Natural killer cell (primary cell): ENCODE results near the gene DGAT2. TPM values are rescaled to one million over a fixed set of nuclear protein-coding genes. Genes with fewer than 3 reads are reported as not detected.
A peak's percentile ranks its signal among the peaks of the same experiment; 100 is the strongest.

Experiments
- ATAC-seq, 3 donors: fragments of 150-1000 bp in 2 of 3; fragments of 200-7000 bp in 1 of 3; cut with Tn5 transposase; 1 replicate in 1 of 3; 2 replicates in 2 of 3; pipeline ENCODE4 v1.10.0; 2021; ENCODE audit warnings: mild to moderate bottlenecking in 2 of 3, moderate library complexity in 2 of 3
- DNase-seq, 2 donors: peaks; one replicate each; pipeline versions ENCODE4 v3.0.0 to v3.0.0-alpha.2; 2013 to 2021; ENCODE audit warnings: mixed read lengths in 1 of 2
- H3K27ac ChIP-seq: one replicate; pipeline ENCODE4 v1.5.1; 2013; ENCODE audit warnings: mild to moderate bottlenecking, low read length
- H3K27me3 ChIP-seq: one replicate; pipeline ENCODE4 v1.6.1; 2013; ENCODE audit warnings: low read length; ENCODE audit not compliant: control insufficient read depth, insufficient read depth
- H3K36me3 ChIP-seq: one replicate; pipeline ENCODE4 v1.6.1; 2013; ENCODE audit warnings: low read length; ENCODE audit not compliant: control insufficient read depth, insufficient read depth
- H3K4me1 ChIP-seq: one replicate; pipeline ENCODE4 v1.6.1; 2013; ENCODE audit warnings: low read length; ENCODE audit not compliant: control insufficient read depth, insufficient read depth
- H3K4me3 ChIP-seq: one replicate; pipeline ENCODE4 v1.5.1; 2013; ENCODE audit warnings: low read length
- H3K9me3 ChIP-seq: one replicate; pipeline ENCODE4 v1.6.1; 2013; ENCODE audit warnings: low read length; ENCODE audit not compliant: control insufficient read depth, insufficient read depth
- H3K27ac Mint-ChIP-seq, 2 donors: one replicate each; pipeline ENCODE4 v1.8.0; 2022; ENCODE audit warnings: mild to moderate bottlenecking in 2 of 2, mixed read lengths in 2 of 2, moderate library complexity in 1 of 2
- H3K27me3 Mint-ChIP-seq, 2 donors: one replicate each; pipeline ENCODE4 v1.8.0; 2022; ENCODE audit warnings: low read depth in 2 of 2, mixed read lengths in 2 of 2
- H3K36me3 Mint-ChIP-seq: one replicate; pipeline ENCODE4 v1.8.0; 2022; ENCODE audit warnings: mixed read lengths
- H3K4me1 Mint-ChIP-seq, 2 donors: one replicate each; pipeline ENCODE4 v1.8.0; 2022; ENCODE audit warnings: mixed read lengths in 2 of 2
- H3K4me3 Mint-ChIP-seq: one replicate; pipeline ENCODE4 v1.8.0; 2022; ENCODE audit warnings: mild to moderate bottlenecking, moderate library complexity, mixed read lengths
- H3K9me3 Mint-ChIP-seq, 2 donors: one replicate each; pipeline ENCODE4 v1.8.0; 2022; ENCODE audit warnings: mixed read lengths in 2 of 2
- WGBS: methylation state at CpG from one replicate; pipeline ENCODE4 v1.1.7; 2013; ENCODE audit warnings: missing lambda C conversion rate; ENCODE audit not compliant: insufficient coverage; 5-methylcytosine and 5-hydroxymethylcytosine counted together
- intact Hi-C: fragments of 100-400 bp; cut with micrococcal nuclease; formaldehyde crosslinking; loops from one replicate; pipeline ENCODE4 v1.14.2; 2022
- total RNA-seq, 4 donors: library from RNA; stranded (reverse); fragments of 120-200 nt in 1 of 4; gene quantifications; one replicate each; pipeline versions ENCODE4 v1.2.3 to v1.2.4, GENCODE V29; 2013 to 2022
- TF ChIP-seq, protein P1 (sequence below): fragments of 200-600 bp; IDR thresholded peaks from one replicate; pipeline ENCODE4 v1.8.0; 2022; ENCODE audit warnings: antibody characterized with exemption

DGAT2 gene
- total RNA-seq, 3 donors from 2014 or later (not counting 1 experiment from before 2014, with no cell fraction given) = 0.24 to 2.8 (median 0.75) TPM

- WGBS = 25% methylated on average over 39 of the region's 46 CpGs
- DNase-seq (peak in 1 of 2 donors; percentile 18), ATAC-seq (no peak)
- H3K27ac ChIP-seq = no peak overlapping the region
- peak overlapping the region; percentile 24 to 91 for H3K27ac Mint-ChIP-seq
- no peaks in the 10 kb centered on the region for H3K36me3 ChIP-seq
- H3K4me3 ChIP-seq = peak overlapping the region; percentile 31
- peaks cover 16 to 19% of the 10 kb centered on the region in 2 donors for H3K4me1 Mint-ChIP-seq
- H3K9me3 Mint-ChIP-seq = no peaks in the 10 kb centered on the region
- no peaks in the 10 kb centered on the region for H3K36me3 Mint-ChIP-seq
- peak overlapping the region; percentile 40 for H3K4me3 Mint-ChIP-seq
- intact Hi-C loops = no loop called here
- H3K27me3 ChIP-seq = peaks cover 12% of the 10 kb centered on the region
- H3K9me3 ChIP-seq = no peaks in the 10 kb centered on the region
- TF ChIP-seq, protein P1, sequence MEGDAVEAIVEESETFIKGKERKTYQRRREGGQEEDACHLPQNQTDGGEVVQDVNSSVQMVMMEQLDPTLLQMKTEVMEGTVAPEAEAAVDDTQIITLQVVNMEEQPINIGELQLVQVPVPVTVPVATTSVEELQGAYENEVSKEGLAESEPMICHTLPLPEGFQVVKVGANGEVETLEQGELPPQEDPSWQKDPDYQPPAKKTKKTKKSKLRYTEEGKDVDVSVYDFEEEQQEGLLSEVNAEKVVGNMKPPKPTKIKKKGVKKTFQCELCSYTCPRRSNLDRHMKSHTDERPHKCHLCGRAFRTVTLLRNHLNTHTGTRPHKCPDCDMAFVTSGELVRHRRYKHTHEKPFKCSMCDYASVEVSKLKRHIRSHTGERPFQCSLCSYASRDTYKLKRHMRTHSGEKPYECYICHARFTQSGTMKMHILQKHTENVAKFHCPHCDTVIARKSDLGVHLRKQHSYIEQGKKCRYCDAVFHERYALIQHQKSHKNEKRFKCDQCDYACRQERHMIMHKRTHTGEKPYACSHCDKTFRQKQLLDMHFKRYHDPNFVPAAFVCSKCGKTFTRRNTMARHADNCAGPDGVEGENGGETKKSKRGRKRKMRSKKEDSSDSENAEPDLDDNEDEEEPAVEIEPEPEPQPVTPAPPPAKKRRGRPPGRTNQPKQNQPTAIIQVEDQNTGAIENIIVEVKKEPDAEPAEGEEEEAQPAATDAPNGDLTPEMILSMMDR = no peak
- peaks cover 36 to 39% of the 10 kb centered on the region in 2 donors for H3K27me3 Mint-ChIP-seq
- H3K4me1 ChIP-seq = peaks cover 34% of the 10 kb centered on the region
Observed at GRCh38 chr11:75768909-75769771, 562 bp downstream of the DGAT2 start.

DNA sequence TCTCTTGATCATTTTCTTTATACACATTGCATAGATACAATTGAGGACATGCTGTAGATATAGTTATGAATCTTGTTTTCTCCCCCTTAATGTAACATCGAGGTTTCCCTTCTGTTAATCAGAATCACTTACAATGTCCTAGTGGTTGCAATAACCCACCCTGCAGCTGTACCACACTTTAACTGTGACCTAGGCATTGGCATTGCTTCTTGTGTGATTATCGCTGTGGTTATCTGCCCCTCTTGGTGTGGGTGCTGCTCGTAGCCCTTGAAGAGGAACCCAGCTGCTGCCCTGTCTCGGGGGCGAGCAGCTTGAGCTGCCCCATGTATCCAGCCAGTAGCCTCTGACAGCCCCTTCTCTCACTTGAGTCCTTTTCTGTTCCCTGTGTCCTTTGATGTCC, 1.5 kb downstream of the DGAT2 start:
- WGBS = 47% methylated on average over 5 of the region's 5 CpGs
- peaks cover 36 to 39% of the 10 kb centered on the region in 2 donors for H3K27me3 Mint-ChIP-seq
- intact Hi-C loops = no loop called here
- TF ChIP-seq, protein P1 = no peak
- Histone ChIP-seq H3K4me3 (no peak overlapping the region), H3K9me3 (no peaks in the 10 kb centered on the region), H3K4me1 (peaks cover 35% of the 10 kb centered on the region), H3K27ac (no peak overlapping the region), H3K36me3 (no peaks in the 10 kb centered on the region), H3K27me3 (peaks cover 12% of the 10 kb centered on the region)
- H3K36me3 Mint-ChIP-seq = no peaks in the 10 kb centered on the region
- H3K4me1 Mint-ChIP-seq = peaks cover 16 to 19% of the 10 kb centered on the region in 2 donors
- no peaks in the 10 kb centered on the region for H3K9me3 Mint-ChIP-seq
- peak overlapping the region in 1 of 2 donors; percentile 24 for H3K27ac Mint-ChIP-seq
- peak overlapping the region; percentile 79 for H3K4me3 Mint-ChIP-seq
- ATAC-seq (no peak), DNase-seq (no peak)

DNA sequence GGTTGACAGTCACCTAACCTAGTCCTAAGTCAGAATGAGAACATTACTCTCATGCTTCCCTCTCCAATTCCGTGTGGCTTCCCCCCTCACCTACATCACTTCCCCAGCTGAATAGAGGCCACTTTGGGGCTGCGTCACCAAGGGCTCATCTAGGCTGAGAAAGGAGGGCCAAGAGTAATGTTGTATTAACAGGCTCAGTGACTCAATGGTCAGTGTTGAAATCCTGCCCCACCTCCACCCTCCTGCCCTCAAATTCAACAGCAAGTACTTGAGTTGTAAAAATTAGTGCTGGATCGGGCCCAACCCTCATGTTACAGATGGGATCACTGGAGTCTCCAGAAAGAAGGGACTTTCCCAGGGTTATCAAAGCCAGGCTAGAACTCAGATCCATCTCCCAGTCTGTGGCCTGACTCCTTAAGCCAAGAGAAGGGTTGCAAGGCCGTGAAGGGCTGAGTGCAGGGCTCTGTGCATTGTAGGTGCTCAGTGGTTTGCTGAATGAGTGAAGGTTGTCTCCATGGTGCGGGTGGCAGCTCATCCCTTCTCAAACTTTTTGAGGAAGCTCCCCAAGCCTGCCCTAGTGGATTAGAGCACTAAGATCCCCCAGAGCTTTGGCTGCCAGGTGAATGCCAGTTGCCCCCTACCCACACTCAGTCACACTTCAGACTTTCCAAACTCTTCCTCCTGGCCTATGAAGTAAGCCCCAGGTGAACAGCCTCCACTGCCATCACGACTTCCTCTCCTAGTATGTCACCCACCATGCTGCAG, 3.2 kb downstream of the DGAT2 start:
- ATAC-seq = no peak
- TF ChIP-seq, protein P1 = no peak
- H3K9me3 Mint-ChIP-seq = no peaks in the 10 kb centered on the region
- Histone ChIP-seq H3K27me3 (peaks cover 12% of the 10 kb centered on the region), H3K9me3 (no peaks in the 10 kb centered on the region), H3K36me3 (no peaks in the 10 kb centered on the region), H3K27ac (no peak overlapping the region), H3K4me1 (peaks cover 35% of the 10 kb centered on the region), H3K4me3 (no peak overlapping the region)
- DNase-seq = peak in 1 of 2 donors; percentile 11
- intact Hi-C loops = no loop called here
- no peak overlapping the region for H3K27ac Mint-ChIP-seq
- H3K4me1 Mint-ChIP-seq = peaks cover 17 to 29% of the 10 kb centered on the region in 2 donors
- no peaks in the 10 kb centered on the region for H3K36me3 Mint-ChIP-seq
- peaks cover 31 to 37% of the 10 kb centered on the region in 2 donors for H3K27me3 Mint-ChIP-seq
- no peak overlapping the region for H3K4me3 Mint-ChIP-seq
- WGBS = 86% methylated on average over 6 of the region's 6 CpGs
